Activated CD4-positive, alpha-beta T cell treated with anti-CD3 and anti-CD28 coated beads for 24 hours (primary cell): ENCODE data around the gene MTURN.
"Not testable (repeated sequence)": the region's sequence is repeated elsewhere in the genome, so short reads cannot be mapped to it uniquely, and the experiment has no call there.

Source experiments
- DNase-seq, 2 donors: peaks; one replicate each; pipeline ENCODE4 v3.0.0-alpha.2; 2020; ENCODE audit warnings: low read depth in 2 of 2

MTURN gene

DNA sequence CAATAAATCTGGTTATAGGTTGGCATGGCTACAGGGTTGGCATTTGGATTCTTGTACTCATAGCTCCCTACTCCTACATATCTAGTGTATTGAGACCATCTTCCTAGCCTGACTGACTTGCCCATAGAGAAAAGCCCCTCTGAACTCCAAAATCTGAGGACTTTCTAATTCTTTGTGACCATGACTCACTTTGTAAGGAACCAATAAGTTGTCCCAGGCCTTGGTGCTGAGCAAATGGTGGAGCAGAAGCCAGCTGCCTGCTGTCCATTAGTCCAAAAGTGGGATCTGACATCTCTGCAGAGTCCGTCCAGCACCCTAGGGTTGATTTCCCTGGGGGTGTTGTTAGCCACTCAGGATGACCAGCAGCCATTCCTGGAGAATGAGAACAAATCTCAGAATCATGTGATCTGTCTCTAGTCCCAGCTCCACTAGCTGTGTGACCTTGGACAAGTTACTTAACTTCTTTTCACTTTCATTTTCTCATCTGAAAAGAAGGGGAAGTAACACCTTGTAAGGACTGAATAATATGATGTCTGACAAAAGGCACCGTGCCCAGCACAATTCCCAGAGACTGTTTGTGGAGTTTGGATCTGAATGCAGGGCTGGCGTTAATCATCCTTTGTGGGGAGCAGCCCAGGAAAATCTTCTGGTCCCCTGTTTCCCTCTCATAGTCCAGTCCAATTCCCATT, 44.1 kb downstream of the MTURN start:
- no peak for DNase-seq

- DNase-seq, result no peak
These were observed 45.9 kb downstream of the MTURN start for GRCh38 chr7:30180718-30181117.

DNA sequence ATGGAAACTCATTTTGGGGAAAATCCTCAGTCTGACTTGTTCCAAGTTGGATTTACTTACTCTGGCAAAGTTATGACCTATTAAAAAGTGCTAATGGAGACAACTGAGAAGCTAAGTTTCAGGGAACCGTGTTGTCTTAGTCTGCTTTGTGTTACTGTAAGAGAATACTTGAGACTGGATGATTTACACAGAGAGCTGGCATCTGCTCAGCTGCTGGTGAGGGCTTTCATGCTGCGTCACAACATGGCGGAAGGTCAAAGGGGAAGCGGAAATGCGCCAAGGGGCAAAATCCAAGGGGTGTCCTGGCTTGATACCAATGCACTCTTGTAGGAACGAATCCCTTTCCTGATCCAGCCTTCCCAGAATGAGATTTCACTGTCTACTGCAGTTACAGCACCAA, 46.4 kb downstream of the MTURN start:
- DNase-seq, result no peak

DNA sequence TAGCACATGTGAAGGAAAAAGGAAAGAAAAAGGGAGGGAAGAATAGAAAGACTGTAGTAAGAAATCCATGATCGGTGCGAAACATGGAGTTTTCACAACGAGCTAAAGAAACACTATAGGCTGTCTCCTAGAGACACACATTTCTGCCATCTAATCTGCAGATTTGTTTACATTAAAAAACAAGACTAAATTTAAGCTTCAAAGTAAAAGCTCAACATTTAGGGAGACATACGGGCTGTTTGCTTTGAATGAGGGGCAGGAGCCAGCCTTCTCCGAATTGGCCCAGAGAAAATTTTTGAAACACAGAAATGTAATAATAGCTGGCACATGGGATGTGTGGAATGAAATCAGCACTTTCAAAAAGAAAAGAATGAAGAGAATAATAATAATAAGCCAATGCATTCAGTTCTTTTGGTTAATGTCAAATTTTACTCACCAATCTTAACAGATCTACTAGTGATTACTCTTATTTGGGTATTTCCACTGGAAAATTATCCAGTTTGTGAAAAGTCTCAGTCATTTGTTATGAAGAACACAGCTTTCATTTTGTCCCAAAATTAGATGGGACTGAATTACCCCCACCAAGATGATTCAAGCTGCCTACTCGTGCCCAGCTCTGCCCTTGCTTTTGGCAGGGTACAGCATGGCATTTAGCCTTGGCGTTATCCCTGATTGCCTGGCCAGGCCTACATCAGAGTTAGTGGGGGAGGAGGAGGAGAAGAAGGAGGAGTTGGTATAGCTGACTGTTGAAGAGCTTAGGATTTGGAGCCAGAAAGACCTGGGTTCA, 47.1 kb downstream of the MTURN start:
- no peak for DNase-seq

GRCh38 chr7:30182814-30183213, 48.0 kb downstream of the MTURN start:
- no peak for DNase-seq

GRCh38 chr7:30183749-30184369, 49.1 kb downstream of the MTURN start:
- DNase-seq, result no peak

- DNase-seq, result no peak
These were observed 50.2 kb downstream of the MTURN start for GRCh38 chr7:30184791-30185487.

DNA sequence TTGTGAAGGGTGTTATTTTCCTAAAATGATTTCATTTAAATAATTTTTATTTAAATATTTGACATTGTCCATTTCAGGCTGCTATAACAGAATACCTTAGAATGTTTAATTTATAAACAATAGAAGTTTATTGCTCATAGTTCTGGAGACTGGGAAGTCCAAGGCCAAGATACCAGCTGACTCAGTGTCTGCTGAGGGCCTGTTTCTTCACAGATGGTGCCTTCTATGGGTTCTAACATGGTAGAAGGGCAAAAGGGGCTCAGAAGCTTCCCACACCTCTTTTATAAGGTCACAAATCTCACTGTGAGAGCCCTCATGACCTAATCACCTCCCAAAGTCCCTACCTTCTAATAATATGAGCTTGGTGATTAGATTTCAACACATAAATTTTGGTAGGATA, 50.7 kb downstream of the MTURN start:
- no peak for DNase-seq

- no peak for DNase-seq
These were observed 51.9 kb downstream of the MTURN start for GRCh38 chr7:30186725-30187124.

GRCh38 chr7:30187513-30187912, 52.7 kb downstream of the MTURN start:
- DNase-seq, result no peak

GRCh38 chr7:30188381-30188780, 53.6 kb downstream of the MTURN start:
- DNase-seq, result not testable (repeated sequence)

DNA sequence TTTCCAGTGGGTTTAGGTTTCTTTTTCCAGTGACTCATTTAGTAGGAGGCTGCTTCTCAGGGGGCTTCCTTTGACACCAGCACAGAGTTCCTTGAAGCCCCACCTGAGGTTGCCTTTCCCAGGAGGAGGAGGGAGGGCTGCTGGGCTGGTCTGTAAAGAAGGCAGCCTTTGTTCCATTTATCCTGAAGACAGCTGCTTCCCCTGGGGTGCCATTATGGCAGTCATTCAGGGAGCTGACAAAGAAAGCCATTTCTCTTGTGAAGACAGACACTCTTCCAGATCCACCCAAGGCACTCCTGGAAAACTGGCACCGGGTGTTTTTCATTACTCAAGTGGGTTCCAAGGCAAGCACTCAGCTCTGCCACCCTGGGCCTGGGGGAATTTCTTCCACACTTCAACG, 54.0 kb downstream of the MTURN start:
- DNase-seq, result no peak

GRCh38 chr7:30191809-30192208, 57.0 kb downstream of the MTURN start:
- DNase-seq, result no peak

DNA sequence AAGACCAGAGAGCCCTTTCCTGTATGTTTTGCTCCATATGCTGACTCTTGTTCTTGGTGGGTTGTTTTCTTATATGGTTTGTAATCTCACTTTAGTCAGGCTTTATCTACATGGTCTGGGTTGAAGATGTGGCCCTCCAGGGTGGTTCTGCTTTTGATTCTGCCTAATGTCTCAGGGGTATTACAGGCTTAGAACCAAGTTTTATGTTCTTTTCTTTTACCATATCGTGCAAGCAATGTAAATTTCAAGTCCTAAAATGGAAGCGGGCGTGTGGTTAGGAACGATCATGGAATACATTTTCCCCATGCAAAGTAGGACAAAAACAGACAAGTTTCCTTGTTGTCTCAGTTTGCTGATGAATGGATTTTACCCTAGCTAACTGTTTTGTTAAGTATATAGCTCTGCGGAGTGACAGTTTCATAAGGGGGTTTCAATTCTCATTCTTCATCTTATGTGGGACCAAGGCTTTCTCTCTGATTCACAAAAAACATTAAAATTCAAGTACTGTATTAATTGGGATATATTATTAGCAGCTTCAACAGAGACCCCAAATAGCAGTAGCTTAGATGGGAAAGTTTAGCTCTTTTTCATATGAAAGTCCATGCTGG, 58.7 kb downstream of the MTURN start:
- no peak for DNase-seq

- DNase-seq, result no peak
These were observed 61.6 kb downstream of the MTURN start for GRCh38 chr7:30196408-30196807.

- DNase-seq, result no peak
These were observed 62.7 kb downstream of the MTURN start for GRCh38 chr7:30197438-30197837.

- no peak for DNase-seq
These were observed 64.5 kb downstream of the MTURN start for GRCh38 chr7:30199271-30199670.

- DNase-seq, result no peak
These were observed 65.8 kb downstream of the MTURN start for GRCh38 chr7:30200591-30200990.

DNA sequence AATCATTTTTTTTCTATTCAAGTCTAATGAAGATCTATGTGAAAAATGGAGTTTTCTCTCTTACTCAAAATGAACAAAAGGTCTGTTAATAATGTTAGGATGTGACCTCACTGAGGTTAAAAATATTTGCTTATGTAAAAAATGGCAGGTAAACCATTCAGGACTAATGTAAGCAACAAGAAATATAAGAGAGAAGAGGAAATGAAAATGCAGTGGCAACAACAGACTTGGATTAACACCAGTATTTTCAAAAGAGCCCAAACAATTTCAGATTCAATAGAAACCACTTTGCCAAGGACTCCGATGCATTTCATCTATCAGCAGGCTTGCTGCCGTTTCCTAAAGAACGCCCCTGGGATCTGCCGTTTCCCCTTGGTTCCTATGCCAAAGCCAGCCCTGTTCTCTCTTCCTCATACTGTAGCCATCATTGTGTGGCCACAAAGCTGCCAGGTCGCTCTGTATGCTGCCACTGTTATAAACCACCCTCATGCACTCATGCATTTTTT, 66.4 kb downstream of the MTURN start:
- DNase-seq, result no peak

DNA sequence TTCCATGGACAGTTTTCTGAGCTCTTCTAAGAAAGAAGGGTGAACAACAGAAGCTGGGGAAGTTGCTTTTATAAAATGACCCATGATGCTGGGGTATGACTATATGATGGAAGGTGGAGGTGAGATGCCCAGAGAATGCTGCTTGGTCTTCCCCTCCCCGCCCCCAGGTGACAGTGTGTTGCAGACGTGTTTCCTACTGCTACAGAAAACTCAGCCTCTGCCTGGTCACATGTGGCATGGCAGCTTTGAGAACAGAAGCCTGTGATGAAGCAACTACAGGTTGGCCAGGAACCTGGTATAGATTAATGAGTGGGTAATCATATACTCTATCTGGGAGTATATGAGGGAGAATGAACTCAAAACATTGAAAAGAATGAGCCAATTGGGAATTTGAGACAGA, 67.1 kb downstream of the MTURN start:
- DNase-seq, result no peak

GRCh38 chr7:30202671-30203070, 67.9 kb downstream of the MTURN start:
- no peak for DNase-seq

GRCh38 chr7:30206491-30206890, 71.7 kb downstream of the MTURN start:
- DNase-seq, result no peak
